Ishikawa (cell line): ENCODE results near the gene ZNF490.

Source experiments
- CEBPB ChIP-seq: IDR thresholded peaks from 2 replicates; pipeline ENCODE4 v1.6.1; 2012
- CREB1 ChIP-seq: IDR thresholded peaks from 2 replicates; pipeline ENCODE4 v1.6.1; 2012; ENCODE audit warnings: low read depth
- EGR1 ChIP-seq: IDR thresholded peaks from 2 replicates; pipeline ENCODE4 v1.6.1; 2012
- EP300 ChIP-seq: IDR thresholded peaks from 2 replicates; pipeline ENCODE4 v1.6.1; 2012; ENCODE audit warnings: borderline replicate concordance
- FOXM1 ChIP-seq: IDR thresholded peaks from 2 replicates; pipeline ENCODE4 v1.6.1; 2012; ENCODE audit warnings: low read depth, borderline replicate concordance
- NFIC ChIP-seq: IDR thresholded peaks from 2 replicates; pipeline ENCODE4 v1.6.1; 2012
- RAD21 ChIP-seq: IDR thresholded peaks from 2 replicates; pipeline ENCODE4 v1.6.1; 2012; ENCODE audit warnings: low read depth
- TAF1 ChIP-seq: IDR thresholded peaks from 2 replicates; pipeline ENCODE4 v1.6.1; 2012; ENCODE audit warnings: low read depth, mild to moderate bottlenecking
- TCF12 ChIP-seq: IDR thresholded peaks from 2 replicates; pipeline ENCODE4 v1.6.1; 2012; ENCODE audit warnings: low read depth
- TEAD4 ChIP-seq: IDR thresholded peaks from 2 replicates; pipeline ENCODE4 v1.6.1; 2012
- YY1 ChIP-seq: IDR thresholded peaks from 2 replicates; pipeline ENCODE4 v1.6.1; 2012; ENCODE audit warnings: low read depth
- ZBTB7A ChIP-seq: IDR thresholded peaks from 2 replicates; pipeline ENCODE4 v1.6.1; 2012; ENCODE audit warnings: low read depth
- TF ChIP-seq, protein P1 (sequence below): IDR thresholded peaks from 2 replicates; pipeline ENCODE4 v1.6.1; 2012
- TF ChIP-seq, protein P2 (sequence below): IDR thresholded peaks from 2 replicates; pipeline ENCODE4 v1.6.1; 2012
- TF ChIP-seq, protein P3 (sequence below): IDR thresholded peaks from 2 replicates; pipeline ENCODE4 v1.6.1; 2012; ENCODE audit warnings: low read depth, mild to moderate bottlenecking

ZNF490 gene

DNA sequence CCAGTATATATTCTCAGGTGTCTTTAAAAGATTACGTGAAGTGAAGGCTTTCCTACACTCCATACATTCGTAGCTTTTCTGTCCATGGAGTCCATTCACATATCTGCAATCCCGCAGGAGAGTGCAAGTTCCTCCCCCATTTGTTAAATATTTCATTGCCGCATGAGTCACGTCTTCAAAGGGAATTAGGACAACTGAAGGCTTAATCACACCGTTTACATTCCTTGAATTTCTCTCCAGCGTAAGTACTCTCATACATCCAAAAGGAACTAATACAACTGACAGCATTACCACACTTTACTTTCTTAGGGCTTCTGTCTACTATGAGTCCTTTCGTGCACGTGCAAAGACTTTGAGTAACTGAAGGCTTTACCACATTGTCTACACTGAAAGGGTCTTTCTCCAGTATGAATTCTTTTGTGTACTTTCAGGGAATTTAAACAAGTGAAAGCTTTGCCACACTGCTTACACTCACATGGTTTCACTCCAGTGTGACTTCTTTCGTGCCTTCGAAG is 30.4 kb downstream of the ZNF490 start:
- TF ChIP-seq CREB1 (no peak), RAD21 (no peak), ZBTB7A (no peak), YY1 (no peak), TCF12 (no peak), EP300 (no peak), EGR1 (no peak), TEAD4 (no peak), CEBPB (no peak), TAF1 (no peak), FOXM1 (no peak), NFIC (no peak)
- TF ChIP-seq, protein P1, sequence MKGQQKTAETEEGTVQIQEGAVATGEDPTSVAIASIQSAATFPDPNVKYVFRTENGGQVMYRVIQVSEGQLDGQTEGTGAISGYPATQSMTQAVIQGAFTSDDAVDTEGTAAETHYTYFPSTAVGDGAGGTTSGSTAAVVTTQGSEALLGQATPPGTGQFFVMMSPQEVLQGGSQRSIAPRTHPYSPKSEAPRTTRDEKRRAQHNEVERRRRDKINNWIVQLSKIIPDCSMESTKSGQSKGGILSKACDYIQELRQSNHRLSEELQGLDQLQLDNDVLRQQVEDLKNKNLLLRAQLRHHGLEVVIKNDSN = no peak
- TF ChIP-seq, protein P2, sequence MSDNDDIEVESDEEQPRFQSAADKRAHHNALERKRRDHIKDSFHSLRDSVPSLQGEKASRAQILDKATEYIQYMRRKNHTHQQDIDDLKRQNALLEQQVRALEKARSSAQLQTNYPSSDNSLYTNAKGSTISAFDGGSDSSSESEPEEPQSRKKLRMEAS = no peak
- TF ChIP-seq, protein P3, sequence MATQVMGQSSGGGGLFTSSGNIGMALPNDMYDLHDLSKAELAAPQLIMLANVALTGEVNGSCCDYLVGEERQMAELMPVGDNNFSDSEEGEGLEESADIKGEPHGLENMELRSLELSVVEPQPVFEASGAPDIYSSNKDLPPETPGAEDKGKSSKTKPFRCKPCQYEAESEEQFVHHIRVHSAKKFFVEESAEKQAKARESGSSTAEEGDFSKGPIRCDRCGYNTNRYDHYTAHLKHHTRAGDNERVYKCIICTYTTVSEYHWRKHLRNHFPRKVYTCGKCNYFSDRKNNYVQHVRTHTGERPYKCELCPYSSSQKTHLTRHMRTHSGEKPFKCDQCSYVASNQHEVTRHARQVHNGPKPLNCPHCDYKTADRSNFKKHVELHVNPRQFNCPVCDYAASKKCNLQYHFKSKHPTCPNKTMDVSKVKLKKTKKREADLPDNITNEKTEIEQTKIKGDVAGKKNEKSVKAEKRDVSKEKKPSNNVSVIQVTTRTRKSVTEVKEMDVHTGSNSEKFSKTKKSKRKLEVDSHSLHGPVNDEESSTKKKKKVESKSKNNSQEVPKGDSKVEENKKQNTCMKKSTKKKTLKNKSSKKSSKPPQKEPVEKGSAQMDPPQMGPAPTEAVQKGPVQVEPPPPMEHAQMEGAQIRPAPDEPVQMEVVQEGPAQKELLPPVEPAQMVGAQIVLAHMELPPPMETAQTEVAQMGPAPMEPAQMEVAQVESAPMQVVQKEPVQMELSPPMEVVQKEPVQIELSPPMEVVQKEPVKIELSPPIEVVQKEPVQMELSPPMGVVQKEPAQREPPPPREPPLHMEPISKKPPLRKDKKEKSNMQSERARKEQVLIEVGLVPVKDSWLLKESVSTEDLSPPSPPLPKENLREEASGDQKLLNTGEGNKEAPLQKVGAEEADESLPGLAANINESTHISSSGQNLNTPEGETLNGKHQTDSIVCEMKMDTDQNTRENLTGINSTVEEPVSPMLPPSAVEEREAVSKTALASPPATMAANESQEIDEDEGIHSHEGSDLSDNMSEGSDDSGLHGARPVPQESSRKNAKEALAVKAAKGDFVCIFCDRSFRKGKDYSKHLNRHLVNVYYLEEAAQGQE = no peak

DNA sequence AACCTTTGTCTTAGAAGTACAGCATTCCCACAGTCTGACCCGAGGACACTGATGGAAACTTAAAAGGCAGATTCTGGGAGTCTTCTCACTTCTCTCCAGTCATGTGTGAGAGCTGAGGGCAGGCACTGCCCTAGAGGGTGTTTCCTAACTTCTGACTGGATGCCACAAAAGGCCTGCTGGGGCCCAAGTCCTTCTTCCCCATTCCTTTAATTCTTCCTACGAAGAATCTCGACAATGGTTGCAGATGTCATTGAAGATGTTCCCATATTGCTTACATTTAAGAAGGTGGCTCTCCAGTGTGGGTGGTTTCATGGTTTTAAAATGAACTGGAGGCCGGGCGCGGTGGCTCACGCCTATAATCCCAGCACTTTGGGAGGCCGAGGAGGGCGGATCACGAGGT is 32.0 kb downstream of the ZNF490 start:
- TF ChIP-seq, protein P2 = no peak
- no peak for TF ChIP-seq CREB1
- TF ChIP-seq YY1 = no peak
- TF ChIP-seq FOXM1 = no peak
- TF ChIP-seq, protein P1 = no peak
- TF ChIP-seq, protein P3 = no peak

DNA sequence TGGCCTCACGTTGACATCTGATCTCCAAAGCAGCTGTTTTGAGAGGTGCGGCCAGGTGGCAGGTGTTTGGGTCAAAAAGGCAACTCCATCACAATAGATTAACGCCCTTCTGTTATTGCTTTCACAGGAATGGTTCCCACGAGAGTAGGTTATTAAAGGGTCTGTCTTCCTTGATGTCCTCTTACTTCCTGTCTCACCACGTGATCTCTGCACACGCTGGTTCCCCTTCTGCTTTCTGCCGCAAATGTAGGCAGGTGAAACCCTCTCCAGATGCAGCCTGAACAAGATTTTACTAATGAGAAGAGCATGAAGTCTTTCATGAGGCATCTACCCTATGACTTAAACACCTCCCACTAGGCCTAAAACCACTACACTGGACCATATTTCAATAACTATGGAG is 36.6 kb downstream of the ZNF490 start:
- TF ChIP-seq EGR1 (no peak), YY1 (no peak), TEAD4 (no peak), CREB1 (no peak), CEBPB (no peak), FOXM1 (no peak), ZBTB7A (no peak), TAF1 (no peak), RAD21 (no peak)
- TF ChIP-seq, protein P2 = no peak
- TF ChIP-seq, protein P1 = no peak
- TF ChIP-seq, protein P3 = no peak

DNA sequence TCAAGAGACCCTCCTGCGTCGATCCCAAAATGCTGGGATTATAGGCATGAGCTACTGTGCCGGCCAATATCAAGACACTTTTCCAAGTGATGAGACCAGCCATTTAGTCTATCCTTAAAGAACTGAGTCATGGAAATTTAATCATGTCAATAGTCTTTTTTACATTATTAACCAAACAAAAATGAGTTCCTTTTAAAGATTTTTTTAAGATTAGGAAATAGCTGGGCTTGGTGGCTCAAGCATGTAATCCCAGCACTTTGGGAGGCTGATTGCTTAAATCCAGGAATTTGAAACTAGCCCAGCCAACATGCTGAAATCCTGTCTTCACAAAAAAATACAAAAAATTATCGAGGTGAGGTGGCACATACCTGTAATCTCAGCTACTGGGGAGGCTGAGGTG is 42.7 kb downstream of the ZNF490 start:
- TF ChIP-seq EGR1 (no peak), FOXM1 (no peak), TAF1 (no peak), ZBTB7A (no peak), TEAD4 (no peak), EP300 (no peak), NFIC (no peak)
- TF ChIP-seq, protein P2 = no peak
